HCT116 (cell line): Measurements from ENCODE around the gene DCTN5. TPM values are rescaled to one million over a fixed set of nuclear protein-coding genes. Genes with fewer than 3 reads are reported as not detected.

ENCODE experiments used
- ATAC-seq: fragments of 200-7000 bp; cut with Tn5 transposase; 2 replicates; pipeline ENCODE4 v1.9.1; 2020; ENCODE audit warnings: mild to moderate bottlenecking, moderate library complexity
- BruUV-seq: library from RNA; stranded (reverse); fragments of 400-500 nt; replicated peaks from 2 replicates; lab custom pipeline; 2021; lab: Mats Ljungman, UMichigan
- CTCF ChIA-PET: fragments of 300-600 bp; sonication (Branson Sonifier 250); formaldehyde crosslinking; loops from one replicate; lab custom pipeline; 2021; ENCODE audit warnings: antibody characterized with exemption; lab: Charles Lee
- POLR2A ChIA-PET: fragments of 300-600, 350-600 bp; sonication (Branson Sonifier 250); formaldehyde crosslinking; loops from one replicate; lab custom pipeline; 2021; ENCODE audit warnings: antibody characterized with exemption; lab: Charles Lee
- RAD21 ChIA-PET, 2 experiments: fragments of 300-600 bp; sonication (Branson Sonifier 250); formaldehyde crosslinking; loops; one replicate each; lab custom pipeline; 2023; ENCODE audit warnings: low total read pairs in 2 of 2; ENCODE audit not compliant: uncharacterized antibody in 2 of 2, unreplicated experiment in 2 of 2, low non-redundant PET in 1 of 2; lab: Charles Lee
- DNase-seq: peaks from one replicate; pipeline ENCODE4 v3.0.0-alpha.2; 2010; ENCODE audit warnings: low read depth, low spot score
- H2AFZ ChIP-seq: fragments of 200-600 bp; shearing (Covaris generic), sonication (generic); 2 replicates; pipeline ENCODE4 v1.6.1; 2017; ENCODE audit warnings: low read depth, mixed run types, mixed read lengths, antibody characterized with exemption, low read length; ENCODE audit not compliant: poor library complexity, severe bottlenecking
- H3K27ac ChIP-seq: 2 replicates; pipeline ENCODE4 v1.5.1; 2012; ENCODE audit warnings: low read depth, low read length
- H3K27me3 ChIP-seq: fragments of 200-600 bp; sonication (generic); 2 replicates; pipeline ENCODE4 v1.6.1; 2016; ENCODE audit warnings: mixed run types, low read length, mixed read lengths; ENCODE audit not compliant: insufficient read depth
- H3K36me3 ChIP-seq, 2 experiments: fragments of 200-500 bp in 1 of 2; fragments of 200-600 bp in 1 of 2; sonication (Bioruptor generic) in 1 of 2; sonication (generic) in 1 of 2; 2 replicates each; pipeline versions ENCODE4 v1.5.1 to v1.6.1; 2014 to 2016; ENCODE audit warnings: low read length in 2 of 2, inconsistent platforms in 1 of 2, mixed read lengths in 1 of 2, mixed run types in 1 of 2; ENCODE audit not compliant: insufficient read depth in 2 of 2, control insufficient read depth in 1 of 2
- H3K4me1 ChIP-seq, 2 experiments: fragments of 200-600 bp in 1 of 2; sonication (generic) in 1 of 2; 2 replicates each; pipeline versions ENCODE4 v1.5.1 to v1.6.1; 2012 to 2017; ENCODE audit warnings: low read length in 2 of 2, inconsistent platforms in 1 of 2, mild to moderate bottlenecking in 1 of 2, mixed read lengths in 1 of 2, mixed run types in 1 of 2, moderate library complexity in 1 of 2; ENCODE audit not compliant: insufficient read depth in 2 of 2, control insufficient read depth in 1 of 2
- H3K4me2 ChIP-seq: fragments of 200-600 bp; sonication (generic); 2 replicates; pipeline ENCODE4 v1.6.1; 2017; ENCODE audit warnings: mixed run types, low read length, mixed read lengths
- H3K4me3 ChIP-seq, 2 experiments: fragments of 200-600 bp in 1 of 2; sonication (generic) in 1 of 2; replicated peaks in 1 of 2; 2 replicates each; pipeline ENCODE4 v1.5.1; 2011 to 2016; ENCODE audit warnings: low read length in 2 of 2, control low read depth in 1 of 2, low read depth in 1 of 2, mild to moderate bottlenecking in 1 of 2, mixed read lengths in 1 of 2, mixed run types in 1 of 2
- H3K79me2 ChIP-seq: fragments of 200-600 bp; sonication (generic); 2 replicates; pipeline ENCODE4 v1.6.1; 2017; ENCODE audit warnings: mild to moderate bottlenecking, mixed run types, low read length, moderate library complexity, mixed read lengths; ENCODE audit not compliant: insufficient read depth
- H3K9ac ChIP-seq: fragments of 200-600 bp; sonication (generic); 2 replicates; pipeline ENCODE4 v1.6.1; 2016; ENCODE audit warnings: low read length, mixed read lengths
- H3K9me2 ChIP-seq: fragments of 200-600 bp; sonication (generic), shearing (Covaris generic); 2 replicates; pipeline ENCODE4 v1.6.1; 2017; ENCODE audit warnings: mixed run types, mild to moderate bottlenecking, moderate library complexity; ENCODE audit not compliant: insufficient read depth
- H3K9me3 ChIP-seq, 2 experiments: fragments of 200-500 bp in 1 of 2; fragments of 200-600 bp in 1 of 2; sonication (Bioruptor generic) in 1 of 2; sonication (generic) in 1 of 2; 2 replicates each; pipeline ENCODE4 v1.6.1; 2014 to 2017; ENCODE audit warnings: low read length in 2 of 2, mixed read lengths in 2 of 2, inconsistent platforms in 1 of 2, low read depth in 1 of 2, mild to moderate bottlenecking in 1 of 2, mixed run types in 1 of 2, moderate library complexity in 1 of 2; ENCODE audit not compliant: control insufficient read depth in 1 of 2, insufficient read depth in 1 of 2
- H4K20me1 ChIP-seq: fragments of 200-600 bp; sonication (generic), shearing (Covaris generic); 2 replicates; pipeline ENCODE4 v1.6.1; 2017; ENCODE audit warnings: mixed run types, mild to moderate bottlenecking, moderate library complexity; ENCODE audit not compliant: insufficient read depth
- CBX3 ChIP-seq: IDR thresholded peaks from 2 replicates; pipeline ENCODE4 v1.6.1; 2012; ENCODE audit warnings: low read depth
- CEBPB ChIP-seq: IDR thresholded peaks from 2 replicates; pipeline ENCODE4 v1.6.1; 2012; ENCODE audit warnings: low read depth
- EGR1 ChIP-seq: IDR thresholded peaks from 2 replicates; pipeline ENCODE4 v1.6.1; 2012; ENCODE audit warnings: low read depth
- EZH2 ChIP-seq: fragments of 200-600 bp; sonication (generic); IDR thresholded peaks from 2 replicates; pipeline ENCODE4 v1.6.1; 2017; ENCODE audit warnings: antibody characterized with exemption, mixed run types
- EZH2phosphoT487 ChIP-seq: fragments of 200-600 bp; IDR thresholded peaks from 2 replicates; pipeline ENCODE4 v1.6.1; 2018; ENCODE audit warnings: antibody characterized with exemption, borderline replicate concordance
- FOSL1 ChIP-seq: IDR thresholded peaks from 2 replicates; pipeline ENCODE4 v1.6.1; 2012; ENCODE audit warnings: low read depth
- POLR2A ChIP-seq: IDR thresholded peaks from 2 replicates; pipeline ENCODE4 v1.7.0; 2011; ENCODE audit warnings: borderline replicate concordance; ENCODE audit not compliant: insufficient read depth, insufficient read length; ENCODE audit errors: extremely low read depth
- POLR2AphosphoS5 ChIP-seq: IDR thresholded peaks from 2 replicates; pipeline ENCODE4 v1.6.1; 2011; ENCODE audit warnings: mild to moderate bottlenecking, low read depth, low read length, moderate library complexity
- RAD21 ChIP-seq: IDR thresholded peaks from 2 replicates; pipeline ENCODE4 v1.6.1; 2012; ENCODE audit warnings: low read depth, mild to moderate bottlenecking
- SIN3A ChIP-seq: IDR thresholded peaks from 2 replicates; pipeline ENCODE4 v1.6.1; 2012; ENCODE audit warnings: low read depth
- SP1 ChIP-seq: IDR thresholded peaks from 2 replicates; pipeline ENCODE4 v1.6.1; 2012; ENCODE audit warnings: low read depth
- SRF ChIP-seq: IDR thresholded peaks from 2 replicates; pipeline ENCODE4 v1.6.1; 2012; ENCODE audit warnings: low read depth
- TCF7L2 ChIP-seq: IDR thresholded peaks from 2 replicates; pipeline ENCODE4 v1.7.0; 2011; ENCODE audit warnings: borderline replicate concordance, inconsistent platforms; ENCODE audit not compliant: insufficient read depth, insufficient read length; ENCODE audit errors: extremely low read depth
- ZBTB33 ChIP-seq: IDR thresholded peaks from 2 replicates; pipeline ENCODE4 v1.6.1; 2011; ENCODE audit warnings: mild to moderate bottlenecking, low read length, moderate library complexity; ENCODE audit not compliant: insufficient replicate concordance; ENCODE audit errors: extremely low read depth
- ZFX ChIP-seq: fragments of 450-650 bp; IDR thresholded peaks from 2 replicates; pipeline ENCODE4 v1.6.1; 2017
- ZNF274 ChIP-seq: fragments of 200-500 bp; sonication (Bioruptor generic); IDR thresholded peaks from 2 replicates; pipeline ENCODE4 v1.6.1; 2014; ENCODE audit warnings: mild to moderate bottlenecking, low read depth, low read length, inconsistent platforms
- intact Hi-C: fragments of 100-400 bp; cut with micrococcal nuclease; formaldehyde crosslinking; loops from 2 replicates; pipeline ENCODE4 v1.10.0; 2022
- total RNA-seq: library from RNA; stranded (reverse); gene quantifications from one replicate; pipeline ENCODE4 v1.2.1, GENCODE V29; 2021; ENCODE audit not compliant: unreplicated experiment
- TF ChIP-seq, protein P1 (sequence below), 3 experiments: fragments of 200-600 bp in 1 of 3; sonication (generic) in 1 of 3; IDR thresholded peaks in 2 of 3; conservative IDR thresholded peaks in 1 of 3; 2 replicates each; pipeline ENCODE4 v1.5.1; 2012 to 2017; ENCODE audit warnings: low read depth in 2 of 3, low read length in 2 of 3, antibody characterized with exemption in 1 of 3, borderline replicate concordance in 1 of 3, control low read depth in 1 of 3, mild to moderate bottlenecking in 1 of 3, mixed read lengths in 1 of 3, mixed run types in 1 of 3, moderate library complexity in 1 of 3; ENCODE audit not compliant: insufficient read depth in 1 of 3
- TF ChIP-seq, protein P2 (sequence below): IDR thresholded peaks from 2 replicates; pipeline ENCODE4 v1.6.1; 2012

DCTN5 gene
- total RNA-seq, 1 experiment from 2014 or later = 42.9 TPM

GRCh38 chr16:23700509-23700908 is 59.2 kb downstream of the DCTN5 start:
- Histone ChIP-seq H3K27ac (no peak overlapping the region; the same call in 1 of the 2 replicates), H3K79me2 (no peaks in the 10 kb centered on the region), H3K9me3 (peaks cover 3 to 9% of the 10 kb centered on the region in 2 experiments; a peak in 2 of 4 replicates), H4K20me1 (no peaks in the 10 kb centered on the region), H3K9me2 (no peaks in the 10 kb centered on the region), H3K36me3 (no peaks in the 10 kb centered on the region), H3K9ac (no peak overlapping the region), H3K4me3 (no peak overlapping the region), H3K4me2 (0 out of 2 replicates have a peak overlapping the region, but pooled peaks have one; percentile 13), H2AFZ (no peak overlapping the region), H3K4me1 (peaks cover 12 to 30% of the 10 kb centered on the region in 2 experiments), H3K27me3 (no peaks in the 10 kb centered on the region)
- CTCF ChIA-PET = interaction anchor here (1.3 kb wide), 1 partner anchor 27 kb away, joined by 4 read pairs; no protein-coding TSS in a partner anchor
- ATAC-seq (peak; percentile 41), DNase-seq (no peak)
- TF ChIP-seq ZBTB33 (no peak), ZFX (no peak), RAD21 (no peak), EGR1 (no peak), POLR2A (no peak), ZNF274 (no peak), SIN3A (no peak), CEBPB (no peak), SP1 (no peak), CBX3 (no peak), EZH2 (no peak), FOSL1 (no peak), EZH2phosphoT487 (no peak), TCF7L2 (no peak), SRF (no peak), POLR2AphosphoS5 (no peak)
- TF ChIP-seq, protein P1, sequence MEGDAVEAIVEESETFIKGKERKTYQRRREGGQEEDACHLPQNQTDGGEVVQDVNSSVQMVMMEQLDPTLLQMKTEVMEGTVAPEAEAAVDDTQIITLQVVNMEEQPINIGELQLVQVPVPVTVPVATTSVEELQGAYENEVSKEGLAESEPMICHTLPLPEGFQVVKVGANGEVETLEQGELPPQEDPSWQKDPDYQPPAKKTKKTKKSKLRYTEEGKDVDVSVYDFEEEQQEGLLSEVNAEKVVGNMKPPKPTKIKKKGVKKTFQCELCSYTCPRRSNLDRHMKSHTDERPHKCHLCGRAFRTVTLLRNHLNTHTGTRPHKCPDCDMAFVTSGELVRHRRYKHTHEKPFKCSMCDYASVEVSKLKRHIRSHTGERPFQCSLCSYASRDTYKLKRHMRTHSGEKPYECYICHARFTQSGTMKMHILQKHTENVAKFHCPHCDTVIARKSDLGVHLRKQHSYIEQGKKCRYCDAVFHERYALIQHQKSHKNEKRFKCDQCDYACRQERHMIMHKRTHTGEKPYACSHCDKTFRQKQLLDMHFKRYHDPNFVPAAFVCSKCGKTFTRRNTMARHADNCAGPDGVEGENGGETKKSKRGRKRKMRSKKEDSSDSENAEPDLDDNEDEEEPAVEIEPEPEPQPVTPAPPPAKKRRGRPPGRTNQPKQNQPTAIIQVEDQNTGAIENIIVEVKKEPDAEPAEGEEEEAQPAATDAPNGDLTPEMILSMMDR (IDR thresholded peaks at IDR 0.05 in 2 of 3, conservative IDR thresholded peaks at IDR 0.05 in 1 of 3; ENCODE audit: borderline replicate concordance in 1 of 3, insufficient read depth in 1 of 3, low read depth in 2 of 3, low read length in 2 of 3) = no peak
- TF ChIP-seq, protein P2, sequence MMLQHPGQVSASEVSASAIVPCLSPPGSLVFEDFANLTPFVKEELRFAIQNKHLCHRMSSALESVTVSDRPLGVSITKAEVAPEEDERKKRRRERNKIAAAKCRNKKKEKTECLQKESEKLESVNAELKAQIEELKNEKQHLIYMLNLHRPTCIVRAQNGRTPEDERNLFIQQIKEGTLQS = no peak
- no TSS peak for BruUV-seq
- POLR2A ChIA-PET = interaction anchor here (0.9 kb wide), 1 partner anchor 15 kb away, joined by 4 read pairs; no protein-coding TSS in a partner anchor
- RAD21 ChIA-PET = no interaction called here
- intact Hi-C loops = no loop called here
